ENCODE measurements around the gene ZNF862.
A peak's percentile ranks its signal among the peaks of the same experiment; 100 is the strongest.

ZNF862 gene

DNA sequence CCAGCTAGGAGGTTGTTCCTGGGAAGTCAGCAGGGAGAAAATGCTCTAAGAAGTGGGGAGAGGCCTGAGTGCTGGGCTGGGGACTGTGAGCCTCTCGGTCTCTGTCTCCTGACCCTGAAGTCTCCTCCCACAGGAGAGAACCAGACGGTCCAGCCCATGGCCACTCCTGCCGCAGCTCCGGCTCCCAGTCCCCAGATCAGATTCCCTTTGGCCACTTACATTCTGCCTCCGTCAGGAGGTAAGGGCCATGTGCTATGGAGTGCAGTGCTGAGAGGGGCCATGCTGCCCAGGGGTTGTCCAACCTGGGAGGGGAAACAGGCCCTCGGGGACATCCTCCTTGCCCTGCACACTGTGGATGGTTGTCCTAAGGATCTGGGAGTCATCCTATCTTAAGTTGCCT is 43.5 kb upstream of the ZNF862 start:
- TF ChIP-seq, protein P1, sequence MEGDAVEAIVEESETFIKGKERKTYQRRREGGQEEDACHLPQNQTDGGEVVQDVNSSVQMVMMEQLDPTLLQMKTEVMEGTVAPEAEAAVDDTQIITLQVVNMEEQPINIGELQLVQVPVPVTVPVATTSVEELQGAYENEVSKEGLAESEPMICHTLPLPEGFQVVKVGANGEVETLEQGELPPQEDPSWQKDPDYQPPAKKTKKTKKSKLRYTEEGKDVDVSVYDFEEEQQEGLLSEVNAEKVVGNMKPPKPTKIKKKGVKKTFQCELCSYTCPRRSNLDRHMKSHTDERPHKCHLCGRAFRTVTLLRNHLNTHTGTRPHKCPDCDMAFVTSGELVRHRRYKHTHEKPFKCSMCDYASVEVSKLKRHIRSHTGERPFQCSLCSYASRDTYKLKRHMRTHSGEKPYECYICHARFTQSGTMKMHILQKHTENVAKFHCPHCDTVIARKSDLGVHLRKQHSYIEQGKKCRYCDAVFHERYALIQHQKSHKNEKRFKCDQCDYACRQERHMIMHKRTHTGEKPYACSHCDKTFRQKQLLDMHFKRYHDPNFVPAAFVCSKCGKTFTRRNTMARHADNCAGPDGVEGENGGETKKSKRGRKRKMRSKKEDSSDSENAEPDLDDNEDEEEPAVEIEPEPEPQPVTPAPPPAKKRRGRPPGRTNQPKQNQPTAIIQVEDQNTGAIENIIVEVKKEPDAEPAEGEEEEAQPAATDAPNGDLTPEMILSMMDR (IDR thresholded peaks at IDR 0.05; ENCODE audit: extremely low read depth, missing control alignments): no peak
- no peak for DNase-seq (ENCODE audit: low spot score)

DNA sequence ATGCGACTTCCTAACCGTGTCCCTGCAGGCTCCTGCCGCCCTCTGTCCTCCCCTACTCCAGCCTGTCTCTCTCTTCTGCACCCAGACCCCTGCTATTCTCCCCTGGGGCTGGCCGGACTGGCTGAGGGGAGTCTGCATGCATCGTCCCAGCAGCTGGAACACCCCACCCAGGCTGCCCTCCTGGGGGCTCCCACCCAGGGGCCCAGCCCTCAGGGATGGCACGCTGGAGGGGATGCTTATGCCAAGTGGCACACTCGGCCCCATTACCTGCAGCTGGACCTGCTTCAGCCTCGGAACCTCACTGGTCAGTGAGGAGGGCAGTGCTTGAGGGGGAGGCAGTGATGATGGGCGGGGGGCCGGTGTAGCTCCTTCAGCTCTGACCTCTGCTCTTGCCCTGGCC is 43.0 kb upstream of the ZNF862 start:
- no peak for DNase-seq (ENCODE audit: low spot score)
- TF ChIP-seq, protein P1 (IDR thresholded peaks at IDR 0.05; ENCODE audit: extremely low read depth, missing control alignments): no peak

- TF ChIP-seq, protein P1 (IDR thresholded peaks at IDR 0.05; ENCODE audit: extremely low read depth, missing control alignments): no peak
- DNase-seq (ENCODE audit: low spot score): no peak
Observed at GRCh38 chr7:149796287-149796860, 41.8 kb upstream of the ZNF862 start.

GRCh38 chr7:149797771-149798170 is 40.4 kb upstream of the ZNF862 start:
- TF ChIP-seq, protein P1 (IDR thresholded peaks at IDR 0.05; ENCODE audit: extremely low read depth, missing control alignments): no peak

GRCh38 chr7:149799397-149800168 is 38.6 kb upstream of the ZNF862 start:
- DNase-seq (ENCODE audit: low spot score): peak; percentile 79
- TF ChIP-seq, protein P1 (IDR thresholded peaks at IDR 0.05; ENCODE audit: extremely low read depth, missing control alignments): peak; percentile 68

More at GRCh38 chr7:149797771-149798170, 40.4 kb upstream of the ZNF862 start:
- DNase-seq (ENCODE audit: low spot score): no peak

- no peak for DNase-seq (ENCODE audit: low spot score)
- TF ChIP-seq, protein P1 (IDR thresholded peaks at IDR 0.05; ENCODE audit: extremely low read depth, missing control alignments): no peak
Observed at GRCh38 chr7:149800169-149800555, 38.0 kb upstream of the ZNF862 start.

- TF ChIP-seq, protein P1 (IDR thresholded peaks at IDR 0.05; ENCODE audit: extremely low read depth, missing control alignments): no peak
- DNase-seq (ENCODE audit: low spot score): no peak
Observed at GRCh38 chr7:149801002-149801566, 37.1 kb upstream of the ZNF862 start.

Data from GM20000 (cell line).